Mesothelial cell of epicardium (in vitro differentiated cells): Measurements from ENCODE around the gene SNRPA. TPM values are rescaled to one million over a fixed set of nuclear protein-coding genes. Genes with fewer than 3 reads are reported as not detected.
A peak's percentile ranks its signal among the peaks of the same experiment; 100 is the strongest.

Experiments used
- DNase-seq, 2 experiments: peaks; one replicate each; pipeline ENCODE4 v3.0.0; 2021; ENCODE audit warnings: low spot score in 2 of 2; ENCODE audit not compliant: unreplicated experiment in 2 of 2
- H3K27ac Mint-ChIP-seq: 2 replicates; pipeline ENCODE4 v1.8.0; 2021; ENCODE audit warnings: mixed read lengths
- H3K27me3 Mint-ChIP-seq: 2 replicates; pipeline ENCODE4 v1.8.0; 2021; ENCODE audit warnings: low read depth, mixed read lengths
- H3K36me3 Mint-ChIP-seq: 2 replicates; pipeline ENCODE4 v1.8.0; 2021; ENCODE audit warnings: mixed read lengths
- H3K4me1 Mint-ChIP-seq: 2 replicates; pipeline ENCODE4 v1.8.0; 2021; ENCODE audit warnings: mixed read lengths
- H3K4me3 Mint-ChIP-seq: 2 replicates; pipeline ENCODE4 v1.8.0; 2021; ENCODE audit warnings: mild to moderate bottlenecking, moderate library complexity, mixed read lengths
- H3K9me3 Mint-ChIP-seq: 2 replicates; pipeline ENCODE4 v1.8.0; 2021; ENCODE audit warnings: mixed read lengths
- total RNA-seq: library from RNA; stranded (reverse); gene quantifications from 3 replicates; pipeline ENCODE4 v1.2.1, GENCODE V29; 2021
- TF ChIP-seq, protein P1 (sequence below): fragments of 200-600 bp; sonication (generic); IDR thresholded peaks from one replicate; pipeline ENCODE4 v1.5.0; 2021; ENCODE audit warnings: antibody characterized with exemption; ENCODE audit not compliant: unreplicated experiment

SNRPA gene
- total RNA-seq, 1 donor from 2014 or later: 109 TPM

DNA sequence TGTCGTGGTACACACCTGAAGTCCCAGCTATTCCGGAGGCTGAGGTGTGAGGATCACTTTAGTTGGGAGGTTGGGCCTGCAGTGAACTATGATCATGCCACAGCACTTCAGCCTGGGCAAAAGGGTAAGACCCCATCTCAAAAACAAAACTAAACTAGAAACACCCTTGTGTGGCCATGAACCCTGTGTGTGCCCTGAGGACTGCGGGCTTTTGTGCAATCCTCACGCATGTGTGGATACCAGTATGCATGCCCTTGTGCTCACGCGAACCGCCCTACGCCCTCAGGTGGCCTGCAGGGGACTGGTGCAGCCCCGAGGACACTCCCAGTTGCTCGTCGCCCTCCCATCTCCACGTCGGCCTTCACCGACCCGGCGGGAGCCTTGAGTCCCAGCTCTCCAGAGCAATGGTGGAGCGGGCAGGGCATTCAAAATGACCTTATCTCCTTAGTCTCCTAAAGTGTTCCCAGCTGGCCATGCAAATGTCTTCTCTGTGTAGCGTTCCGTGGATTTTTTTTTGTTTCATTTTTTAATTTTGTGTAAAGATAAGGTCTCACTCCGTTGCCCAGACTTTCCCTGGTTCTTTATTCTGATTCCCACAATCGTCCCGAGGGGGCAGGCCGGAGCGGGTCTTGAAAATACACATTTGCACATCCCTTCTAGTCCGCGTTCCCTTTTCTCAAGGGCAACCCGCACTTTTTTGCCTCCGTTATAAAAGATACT, 47.1 kb downstream of the SNRPA start:
- Mint-ChIP-seq H3K4me1 (peaks cover 32% of the 10 kb centered on the region), H3K27ac (peak overlapping the region; percentile 99), H3K9me3 (no peaks in the 10 kb centered on the region), H3K36me3 (peaks cover 2% of the 10 kb centered on the region), H3K27me3 (no peaks in the 10 kb centered on the region), H3K4me3 (peak overlapping the region; percentile 85)
- TF ChIP-seq, protein P1, sequence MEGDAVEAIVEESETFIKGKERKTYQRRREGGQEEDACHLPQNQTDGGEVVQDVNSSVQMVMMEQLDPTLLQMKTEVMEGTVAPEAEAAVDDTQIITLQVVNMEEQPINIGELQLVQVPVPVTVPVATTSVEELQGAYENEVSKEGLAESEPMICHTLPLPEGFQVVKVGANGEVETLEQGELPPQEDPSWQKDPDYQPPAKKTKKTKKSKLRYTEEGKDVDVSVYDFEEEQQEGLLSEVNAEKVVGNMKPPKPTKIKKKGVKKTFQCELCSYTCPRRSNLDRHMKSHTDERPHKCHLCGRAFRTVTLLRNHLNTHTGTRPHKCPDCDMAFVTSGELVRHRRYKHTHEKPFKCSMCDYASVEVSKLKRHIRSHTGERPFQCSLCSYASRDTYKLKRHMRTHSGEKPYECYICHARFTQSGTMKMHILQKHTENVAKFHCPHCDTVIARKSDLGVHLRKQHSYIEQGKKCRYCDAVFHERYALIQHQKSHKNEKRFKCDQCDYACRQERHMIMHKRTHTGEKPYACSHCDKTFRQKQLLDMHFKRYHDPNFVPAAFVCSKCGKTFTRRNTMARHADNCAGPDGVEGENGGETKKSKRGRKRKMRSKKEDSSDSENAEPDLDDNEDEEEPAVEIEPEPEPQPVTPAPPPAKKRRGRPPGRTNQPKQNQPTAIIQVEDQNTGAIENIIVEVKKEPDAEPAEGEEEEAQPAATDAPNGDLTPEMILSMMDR: peak; percentile 52
- DNase-seq: no peak

DNA sequence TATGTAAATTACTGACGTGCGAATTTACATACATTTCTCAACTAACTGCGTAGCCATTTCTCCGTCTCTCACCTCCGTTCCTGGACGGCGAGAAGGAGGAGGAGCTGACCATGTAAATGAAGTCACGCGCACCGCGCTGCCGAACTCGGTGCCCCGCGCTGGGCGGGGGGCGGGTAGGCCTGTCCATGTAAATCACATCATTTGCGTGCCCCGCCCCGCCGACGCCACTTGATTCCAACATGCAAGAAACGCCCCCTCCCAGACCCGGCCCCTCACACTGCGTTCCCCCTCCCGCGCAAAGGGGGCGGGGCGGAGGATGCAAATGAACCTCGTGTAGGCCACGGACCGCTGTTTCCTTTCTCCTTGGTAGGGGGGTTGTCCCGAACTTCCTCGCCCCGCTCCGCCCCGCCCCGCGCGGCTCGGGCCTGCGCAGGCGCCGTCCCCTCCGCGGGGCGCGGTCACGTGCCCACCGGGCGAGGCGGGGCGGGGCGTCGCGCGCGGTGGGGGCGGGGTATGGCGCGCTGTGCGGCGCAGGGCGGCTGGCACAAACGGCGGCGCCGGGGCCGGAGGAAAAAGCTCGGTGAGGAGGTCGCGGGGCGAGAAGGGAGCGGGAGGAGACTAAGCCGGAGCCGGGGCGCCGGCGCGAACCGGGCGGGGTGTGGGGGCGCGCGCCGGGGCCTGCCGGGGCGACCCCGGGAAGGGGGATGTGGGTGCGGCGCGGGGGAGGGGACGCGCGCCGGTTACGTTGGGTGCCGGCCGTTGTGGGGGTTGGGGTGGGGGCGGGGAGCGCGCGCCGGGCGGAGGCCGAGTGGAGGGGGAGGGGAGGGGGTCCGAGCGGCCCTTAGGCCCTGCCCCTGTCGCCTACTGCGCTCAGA, 47.9 kb downstream of the SNRPA start, which contains the start of gene EGLN2:
Gene EGLN2 (plus strand): TSS at position 509 of the 875 bp plus-strand sequence. CDS start 1,382 bp downstream, outside the sequence.
- TF ChIP-seq, protein P1: no peak
- H3K4me1 Mint-ChIP-seq: peaks cover 40% of the 10 kb centered on the region
- DNase-seq: peak; percentile 100
- H3K36me3 Mint-ChIP-seq: peaks cover 2% of the 10 kb centered on the region
- H3K27ac Mint-ChIP-seq: peak within 1 kb of the TSS; percentile 99
- H3K9me3 Mint-ChIP-seq: no peaks in the 10 kb centered on the region
- no peaks in the 10 kb centered on the region for H3K27me3 Mint-ChIP-seq
- peak within 1 kb of the TSS; percentile 85 for H3K4me3 Mint-ChIP-seq

GRCh38 chr19:40799558-40800338, 48.7 kb downstream of the SNRPA start:
- Mint-ChIP-seq H3K36me3 (peaks cover 2% of the 10 kb centered on the region), H3K9me3 (no peaks in the 10 kb centered on the region), H3K27ac (peak overlapping the region; percentile 94), H3K4me1 (peaks cover 44% of the 10 kb centered on the region), H3K27me3 (no peaks in the 10 kb centered on the region), H3K4me3 (peak overlapping the region; percentile 82)
- TF ChIP-seq, protein P1: no peak
- no peak for DNase-seq

GRCh38 chr19:40800339-40800996, 49.5 kb downstream of the SNRPA start:
- peaks cover 2% of the 10 kb centered on the region for H3K36me3 Mint-ChIP-seq
- H3K4me1 Mint-ChIP-seq: peaks cover 47% of the 10 kb centered on the region
- H3K4me3 Mint-ChIP-seq: peak overlapping the region; percentile 82
- DNase-seq: no peak
- H3K27ac Mint-ChIP-seq: peak overlapping the region; percentile 94
- TF ChIP-seq, protein P1: no peak
- H3K27me3 Mint-ChIP-seq: no peaks in the 10 kb centered on the region
- H3K9me3 Mint-ChIP-seq: no peaks in the 10 kb centered on the region

DNA sequence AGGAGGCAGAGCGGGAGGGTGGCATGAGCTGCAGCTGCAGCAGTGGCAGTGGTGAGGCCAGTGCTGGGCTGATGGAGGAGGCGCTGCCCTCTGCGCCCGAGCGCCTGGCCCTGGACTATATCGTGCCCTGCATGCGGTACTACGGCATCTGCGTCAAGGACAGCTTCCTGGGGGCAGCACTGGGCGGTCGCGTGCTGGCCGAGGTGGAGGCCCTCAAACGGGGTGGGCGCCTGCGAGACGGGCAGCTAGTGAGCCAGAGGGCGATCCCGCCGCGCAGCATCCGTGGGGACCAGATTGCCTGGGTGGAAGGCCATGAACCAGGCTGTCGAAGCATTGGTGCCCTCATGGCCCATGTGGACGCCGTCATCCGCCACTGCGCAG, 50.0 kb downstream of the SNRPA start:
- no peaks in the 10 kb centered on the region for H3K27me3 Mint-ChIP-seq
- H3K27ac Mint-ChIP-seq: no peak overlapping the region
- peaks cover 47% of the 10 kb centered on the region for H3K4me1 Mint-ChIP-seq
- no peaks in the 10 kb centered on the region for H3K9me3 Mint-ChIP-seq
- H3K36me3 Mint-ChIP-seq: peaks cover 2% of the 10 kb centered on the region
- TF ChIP-seq, protein P1: no peak
- DNase-seq: no peak
- H3K4me3 Mint-ChIP-seq: peak overlapping the region; percentile 82
